NB4 (cell line): Measurements from ENCODE around the gene ALPK1.

ENCODE experiments used
- CTCF ChIP-seq: IDR thresholded peaks from one replicate; pipeline ENCODE4 v1.5.1; 2012; ENCODE audit warnings: low read depth, low read length
- POLR2A ChIP-seq: IDR thresholded peaks from 2 replicates; pipeline ENCODE4 v1.6.1; 2011; ENCODE audit warnings: mild to moderate bottlenecking; ENCODE audit not compliant: insufficient read length; ENCODE audit errors: extremely low read depth
- TF ChIP-seq, protein P1 (sequence below): IDR thresholded peaks from 2 replicates; pipeline ENCODE4 v1.6.1; 2011; ENCODE audit warnings: low read depth, low read length

DNA sequence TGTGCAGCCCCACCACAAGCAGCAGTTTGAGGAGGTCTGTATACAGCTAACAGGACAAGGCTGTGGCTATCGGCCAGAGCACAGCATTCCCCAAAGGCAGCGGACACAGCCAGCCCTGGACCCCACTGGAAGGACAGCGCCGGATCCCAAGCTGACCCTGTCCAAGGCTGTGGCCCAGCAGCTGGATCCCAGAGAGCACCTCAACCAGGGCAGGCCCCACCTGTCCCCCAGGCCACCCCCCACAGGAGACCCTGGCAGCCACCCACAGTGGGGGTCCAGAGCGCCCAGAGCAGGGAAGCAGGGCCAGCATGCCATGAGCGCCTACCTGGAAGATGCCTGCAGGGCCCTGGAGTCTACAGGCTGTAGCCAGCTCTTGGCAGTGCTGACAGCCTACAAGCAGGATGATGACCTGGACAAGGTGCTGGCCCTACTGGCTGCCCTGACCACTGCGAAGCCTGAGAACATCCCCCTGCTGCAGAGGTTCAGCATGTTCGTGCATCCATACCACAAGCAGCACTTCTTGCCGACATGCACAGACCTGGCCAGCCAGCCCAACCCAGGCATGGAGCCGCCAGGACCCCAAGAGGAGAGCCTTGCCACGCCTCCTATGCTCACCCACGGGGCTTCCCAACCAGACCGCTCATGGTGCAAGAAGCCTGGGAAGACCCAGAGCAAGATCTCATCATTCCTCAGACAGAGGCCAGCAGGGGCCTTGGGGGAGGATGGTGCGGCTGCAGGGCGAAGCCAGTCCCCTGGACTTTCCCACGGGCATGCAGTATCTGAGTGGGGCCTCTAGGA, 62.0 kb downstream of the ALPK1 start:
- TF ChIP-seq CTCF (no peak), POLR2A (no peak)
- TF ChIP-seq, protein P1, sequence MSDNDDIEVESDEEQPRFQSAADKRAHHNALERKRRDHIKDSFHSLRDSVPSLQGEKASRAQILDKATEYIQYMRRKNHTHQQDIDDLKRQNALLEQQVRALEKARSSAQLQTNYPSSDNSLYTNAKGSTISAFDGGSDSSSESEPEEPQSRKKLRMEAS: no peak
